ENCODE results near the gene DNAJB4. TPM values are rescaled to one million over a fixed set of nuclear protein-coding genes. Genes with fewer than 3 reads are reported as not detected.
A peak's percentile ranks its signal among the peaks of the same experiment; 100 is the strongest.

DNAJB4 gene
- total and polyA plus RNA-seq, 2 of the 13 experiments (the other 11 are each of a cell fraction or from before 2014, with no cell fraction given) = 4.4 to 18.6 TPM

DNA sequence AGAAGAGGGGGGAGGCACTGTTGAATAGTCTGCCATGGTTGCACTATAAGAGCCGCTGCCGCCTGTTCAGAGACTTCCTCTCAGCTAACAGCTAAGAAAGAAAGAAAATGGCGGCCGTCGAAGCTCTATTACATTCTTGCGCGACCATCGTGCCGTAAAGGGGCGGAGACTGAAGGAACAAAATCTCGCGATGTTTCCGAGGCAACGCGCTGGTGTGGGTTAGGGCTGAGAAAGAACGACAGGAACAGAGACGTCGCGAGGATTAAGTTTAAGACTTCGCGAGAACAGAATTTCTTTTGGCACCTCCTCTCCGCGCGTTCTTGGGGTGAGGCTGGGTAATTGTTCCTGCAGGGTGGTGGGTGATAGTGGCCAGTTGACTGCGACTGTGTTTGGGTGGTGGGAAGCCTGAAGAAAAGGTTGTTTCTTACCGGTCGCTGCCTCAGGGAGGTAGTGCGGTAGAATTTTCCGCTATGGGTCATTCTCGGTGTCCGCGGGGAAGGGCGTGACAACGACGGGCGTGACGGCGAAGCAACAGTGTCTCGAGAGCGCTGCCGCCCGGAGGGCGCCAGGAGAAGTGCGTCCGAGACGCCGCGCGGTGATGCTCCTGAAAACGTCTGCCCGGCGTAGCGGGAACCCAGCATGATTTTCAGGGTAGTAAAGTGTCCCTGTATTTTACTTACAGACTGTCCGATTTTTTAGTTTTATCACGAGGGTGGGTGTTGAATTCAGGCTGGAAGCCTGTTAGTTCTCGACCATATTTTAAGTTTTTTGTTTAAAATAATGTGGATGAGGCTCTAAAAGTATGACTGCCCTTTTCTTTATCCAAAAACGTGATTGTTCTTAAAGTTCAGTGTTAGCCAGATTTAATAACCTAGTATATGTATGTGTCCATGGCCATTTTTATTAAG is 25.5 kb upstream of the DNAJB4 start, which contains the start of gene FUBP1 (continued):
- TF ChIP-seq, protein P1, sequence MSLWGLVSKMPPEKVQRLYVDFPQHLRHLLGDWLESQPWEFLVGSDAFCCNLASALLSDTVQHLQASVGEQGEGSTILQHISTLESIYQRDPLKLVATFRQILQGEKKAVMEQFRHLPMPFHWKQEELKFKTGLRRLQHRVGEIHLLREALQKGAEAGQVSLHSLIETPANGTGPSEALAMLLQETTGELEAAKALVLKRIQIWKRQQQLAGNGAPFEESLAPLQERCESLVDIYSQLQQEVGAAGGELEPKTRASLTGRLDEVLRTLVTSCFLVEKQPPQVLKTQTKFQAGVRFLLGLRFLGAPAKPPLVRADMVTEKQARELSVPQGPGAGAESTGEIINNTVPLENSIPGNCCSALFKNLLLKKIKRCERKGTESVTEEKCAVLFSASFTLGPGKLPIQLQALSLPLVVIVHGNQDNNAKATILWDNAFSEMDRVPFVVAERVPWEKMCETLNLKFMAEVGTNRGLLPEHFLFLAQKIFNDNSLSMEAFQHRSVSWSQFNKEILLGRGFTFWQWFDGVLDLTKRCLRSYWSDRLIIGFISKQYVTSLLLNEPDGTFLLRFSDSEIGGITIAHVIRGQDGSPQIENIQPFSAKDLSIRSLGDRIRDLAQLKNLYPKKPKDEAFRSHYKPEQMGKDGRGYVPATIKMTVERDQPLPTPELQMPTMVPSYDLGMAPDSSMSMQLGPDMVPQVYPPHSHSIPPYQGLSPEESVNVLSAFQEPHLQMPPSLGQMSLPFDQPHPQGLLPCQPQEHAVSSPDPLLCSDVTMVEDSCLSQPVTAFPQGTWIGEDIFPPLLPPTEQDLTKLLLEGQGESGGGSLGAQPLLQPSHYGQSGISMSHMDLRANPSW (CRISPR knock-in tag; IDR thresholded peaks at IDR 0.05; ENCODE audit: borderline replicate concordance) = peak; percentile 64; the same call in 1 of the 2 replicates
- peak; percentile 78 for TF ChIP-seq THAP11 (CRISPR knock-in tag; IDR thresholded peaks at IDR 0.05)
- TF ChIP-seq ZFYVE20 (CRISPR knock-in tag; IDR thresholded peaks at IDR 0.05; ENCODE audit: borderline replicate concordance, low read depth) = no peak
- TF ChIP-seq BHLHE40 (IDR thresholded peaks at IDR 0.05; ENCODE audit: low read length) = no peak
- peak; percentile 26; the same call in 1 of the 2 replicates for TF ChIP-seq NCOA2 (CRISPR knock-in tag; IDR thresholded peaks at IDR 0.05)
- TF ChIP-seq, protein P2, sequence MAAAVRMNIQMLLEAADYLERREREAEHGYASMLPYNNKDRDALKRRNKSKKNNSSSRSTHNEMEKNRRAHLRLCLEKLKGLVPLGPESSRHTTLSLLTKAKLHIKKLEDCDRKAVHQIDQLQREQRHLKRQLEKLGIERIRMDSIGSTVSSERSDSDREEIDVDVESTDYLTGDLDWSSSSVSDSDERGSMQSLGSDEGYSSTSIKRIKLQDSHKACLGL (CRISPR knock-in tag; IDR thresholded peaks at IDR 0.05) = peak; percentile 39; the same call in 1 of the 2 replicates
- peak; percentile 66; the same call in 1 of the 2 replicates for TF ChIP-seq SP1 (IDR thresholded peaks at IDR 0.05)
- peak; percentile 47; the same call in 1 of the 2 replicates for TF ChIP-seq SP1 (CRISPR knock-in tag; IDR thresholded peaks at IDR 0.05)
- TF ChIP-seq ZNF138 (CRISPR knock-in tag; IDR thresholded peaks at IDR 0.05; ENCODE audit: low read depth) = no peak
- TF ChIP-seq SRSF1 (optimal IDR thresholded peaks at IDR 0.05; ENCODE audit: low read depth, low read length) = no peak
- no peak for TF ChIP-seq FOXK2 (IDR thresholded peaks at IDR 0.05)
- no peak for TF ChIP-seq RARG (CRISPR knock-in tag; IDR thresholded peaks at IDR 0.05; ENCODE audit: low read depth)
- TF ChIP-seq, protein P3, sequence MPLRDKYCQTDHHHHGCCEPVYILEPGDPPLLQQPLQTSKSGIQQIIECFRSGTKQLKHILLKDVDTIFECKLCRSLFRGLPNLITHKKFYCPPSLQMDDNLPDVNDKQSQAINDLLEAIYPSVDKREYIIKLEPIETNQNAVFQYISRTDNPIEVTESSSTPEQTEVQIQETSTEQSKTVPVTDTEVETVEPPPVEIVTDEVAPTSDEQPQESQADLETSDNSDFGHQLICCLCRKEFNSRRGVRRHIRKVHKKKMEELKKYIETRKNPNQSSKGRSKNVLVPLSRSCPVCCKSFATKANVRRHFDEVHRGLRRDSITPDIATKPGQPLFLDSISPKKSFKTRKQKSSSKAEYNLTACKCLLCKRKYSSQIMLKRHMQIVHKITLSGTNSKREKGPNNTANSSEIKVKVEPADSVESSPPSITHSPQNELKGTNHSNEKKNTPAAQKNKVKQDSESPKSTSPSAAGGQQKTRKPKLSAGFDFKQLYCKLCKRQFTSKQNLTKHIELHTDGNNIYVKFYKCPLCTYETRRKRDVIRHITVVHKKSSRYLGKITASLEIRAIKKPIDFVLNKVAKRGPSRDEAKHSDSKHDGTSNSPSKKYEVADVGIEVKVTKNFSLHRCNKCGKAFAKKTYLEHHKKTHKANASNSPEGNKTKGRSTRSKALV (CRISPR knock-in tag; IDR thresholded peaks at IDR 0.05) = peak; percentile 7; the same call in 1 of the 2 replicates
- TF ChIP-seq, protein P4, sequence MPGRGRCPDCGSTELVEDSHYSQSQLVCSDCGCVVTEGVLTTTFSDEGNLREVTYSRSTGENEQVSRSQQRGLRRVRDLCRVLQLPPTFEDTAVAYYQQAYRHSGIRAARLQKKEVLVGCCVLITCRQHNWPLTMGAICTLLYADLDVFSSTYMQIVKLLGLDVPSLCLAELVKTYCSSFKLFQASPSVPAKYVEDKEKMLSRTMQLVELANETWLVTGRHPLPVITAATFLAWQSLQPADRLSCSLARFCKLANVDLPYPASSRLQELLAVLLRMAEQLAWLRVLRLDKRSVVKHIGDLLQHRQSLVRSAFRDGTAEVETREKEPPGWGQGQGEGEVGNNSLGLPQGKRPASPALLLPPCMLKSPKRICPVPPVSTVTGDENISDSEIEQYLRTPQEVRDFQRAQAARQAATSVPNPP (CRISPR knock-in tag; IDR thresholded peaks at IDR 0.05) = no peak
- TF ChIP-seq ZNF17 (CRISPR knock-in tag; IDR thresholded peaks at IDR 0.05) = no peak
- TF ChIP-seq, protein P5, sequence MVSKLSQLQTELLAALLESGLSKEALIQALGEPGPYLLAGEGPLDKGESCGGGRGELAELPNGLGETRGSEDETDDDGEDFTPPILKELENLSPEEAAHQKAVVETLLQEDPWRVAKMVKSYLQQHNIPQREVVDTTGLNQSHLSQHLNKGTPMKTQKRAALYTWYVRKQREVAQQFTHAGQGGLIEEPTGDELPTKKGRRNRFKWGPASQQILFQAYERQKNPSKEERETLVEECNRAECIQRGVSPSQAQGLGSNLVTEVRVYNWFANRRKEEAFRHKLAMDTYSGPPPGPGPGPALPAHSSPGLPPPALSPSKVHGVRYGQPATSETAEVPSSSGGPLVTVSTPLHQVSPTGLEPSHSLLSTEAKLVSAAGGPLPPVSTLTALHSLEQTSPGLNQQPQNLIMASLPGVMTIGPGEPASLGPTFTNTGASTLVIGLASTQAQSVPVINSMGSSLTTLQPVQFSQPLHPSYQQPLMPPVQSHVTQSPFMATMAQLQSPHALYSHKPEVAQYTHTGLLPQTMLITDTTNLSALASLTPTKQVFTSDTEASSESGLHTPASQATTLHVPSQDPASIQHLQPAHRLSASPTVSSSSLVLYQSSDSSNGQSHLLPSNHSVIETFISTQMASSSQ (IDR thresholded peaks at IDR 0.05; ENCODE audit: low read depth) = no peak
- TF ChIP-seq, protein P5 (CRISPR knock-in tag; IDR thresholded peaks at IDR 0.05; ENCODE audit: borderline replicate concordance) = peak; percentile 28; the same call in 1 of the 2 replicates
- no peak for TF ChIP-seq HNRNPL (IDR thresholded peaks at IDR 0.05; ENCODE audit: low read depth, low read length)
- peak; percentile 58 for TF ChIP-seq ZFY (CRISPR knock-in tag; IDR thresholded peaks at IDR 0.05)
